ENCODE results near the gene SH3TC1. TPM values are rescaled to one million over a fixed set of nuclear protein-coding genes. Genes with fewer than 3 reads are reported as not detected.

SH3TC1 gene
- total RNA-seq, 4 donors from 2014 or later: 13.7 to 18.7 (median 15.2) TPM

GRCh38 chr4:8162625-8163024 lies 36.5 kb upstream of the SH3TC1 start:
- no peaks in the 10 kb centered on the region for H3K36me3 ChIP-seq
- TF ChIP-seq POLR2A (IDR thresholded peaks at IDR 0.05; ENCODE audit: low read depth) (no peak), POLR2AphosphoS5 (IDR thresholded peaks at IDR 0.05) (no peak), EP300 (IDR thresholded peaks at IDR 0.05) (no peak), CTCF (IDR thresholded peaks at IDR 0.05) (no peak)
- no peak overlapping the region for H3K4me3 ChIP-seq
- peaks cover 18 to 27% (median 22%) of the 10 kb centered on the region in 4 donors for H3K4me1 ChIP-seq
- WGBS: 95% methylated on average over 8 of the region's 8 CpGs
- peaks cover 0 to 6% (median 2%) of the 10 kb centered on the region in 4 donors for H3K27me3 ChIP-seq
- DNase-seq (ENCODE audit: extremely low spot score): no peak
- H3K9me3 ChIP-seq: no peaks in the 10 kb centered on the region
- no peak overlapping the region for H3K27ac ChIP-seq (replicated peaks in 1 of 4)
- intact Hi-C loops (cut with DNase I): no loop called here

DNA sequence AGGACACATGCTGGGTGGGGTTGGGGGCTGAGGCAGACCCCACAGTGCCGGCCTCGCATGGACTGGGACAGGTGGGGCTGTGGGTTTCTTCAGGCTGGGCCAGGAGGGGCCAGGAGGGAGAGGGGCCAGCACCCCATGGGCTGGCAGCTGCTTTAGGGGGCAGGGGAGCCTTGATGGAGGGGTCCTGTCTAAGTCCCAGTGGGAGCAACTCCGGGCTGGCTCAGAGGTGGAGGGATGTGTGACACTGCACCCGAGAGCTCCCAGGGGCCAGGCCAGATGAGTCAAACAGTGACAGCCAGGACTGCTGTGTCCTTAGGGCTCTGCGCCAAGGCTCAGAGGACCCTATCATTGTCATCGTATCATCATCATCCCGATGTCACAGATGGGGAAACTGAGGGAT lies 36.1 kb upstream of the SH3TC1 start:
- Histone ChIP-seq H3K4me1 (peaks cover 14 to 23% (median 18%) of the 10 kb centered on the region in 4 donors), H3K27me3 (peaks cover 0 to 2% (median under 1%) of the 10 kb centered on the region in 4 donors), H3K4me3 (no peak overlapping the region), H3K9me3 (peaks cover 0 to 2% (median under 1%) of the 10 kb centered on the region in 4 donors), H3K36me3 (no peaks in the 10 kb centered on the region), H3K27ac (replicated peaks in 1 of 4) (no peak overlapping the region)
- WGBS: 93% methylated on average over 7 of the region's 7 CpGs
- no peak for DNase-seq (ENCODE audit: extremely low spot score)
- intact Hi-C loops (cut with DNase I): no loop called here
- TF ChIP-seq CTCF (IDR thresholded peaks at IDR 0.05): no peak
- TF ChIP-seq POLR2A (IDR thresholded peaks at IDR 0.05; ENCODE audit: low read depth): no peak
- TF ChIP-seq EP300 (IDR thresholded peaks at IDR 0.05): no peak
- no peak for TF ChIP-seq POLR2AphosphoS5 (IDR thresholded peaks at IDR 0.05)

DNA sequence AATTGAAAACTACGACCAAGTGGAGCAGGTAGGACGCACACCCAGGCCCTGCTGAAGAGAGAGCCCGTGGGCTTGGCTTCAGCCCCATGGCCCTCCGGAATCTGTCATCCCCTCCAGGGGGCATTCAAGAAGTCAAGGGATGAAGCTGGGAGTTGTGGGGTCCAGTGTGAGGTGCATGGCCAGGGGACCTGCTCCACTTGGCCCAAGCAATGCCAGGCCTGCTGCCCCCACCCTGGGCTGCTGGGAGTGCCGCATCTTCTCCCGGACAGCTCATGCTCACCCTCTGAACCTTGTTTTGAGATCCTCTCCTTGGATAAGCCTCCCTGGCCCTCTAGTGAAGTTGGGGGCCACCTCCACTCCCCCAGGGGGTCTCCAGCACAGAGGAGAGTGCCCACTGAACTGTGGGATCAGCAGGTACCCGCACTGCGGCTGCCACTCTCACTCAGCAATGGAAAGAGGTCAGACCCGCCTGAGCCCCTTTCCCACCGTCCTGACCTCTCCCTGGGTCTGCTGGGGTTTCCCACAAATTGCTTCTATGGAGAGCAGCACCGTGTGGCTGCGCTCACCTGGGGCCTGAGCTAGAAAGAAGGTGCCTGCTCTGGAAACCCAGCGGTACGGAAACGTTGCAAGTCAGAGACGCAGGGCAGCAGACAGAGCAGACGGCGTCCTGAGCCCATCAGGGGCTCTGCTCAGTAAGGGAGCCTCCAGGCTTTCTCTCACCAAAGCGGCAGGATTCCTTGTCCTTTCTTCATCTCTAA lies 35.5 kb upstream of the SH3TC1 start:
- peaks cover 12 to 18% (median 14%) of the 10 kb centered on the region in 4 donors for H3K4me1 ChIP-seq
- H3K9me3 ChIP-seq: peaks cover 0 to 8% (median 7%) of the 10 kb centered on the region in 4 donors
- no peak overlapping the region for H3K4me3 ChIP-seq
- no peak overlapping the region for H3K27ac ChIP-seq (replicated peaks in 1 of 4)
- intact Hi-C loops (cut with DNase I): no loop called here
- H3K36me3 ChIP-seq: no peaks in the 10 kb centered on the region
- no peak for DNase-seq (ENCODE audit: extremely low spot score)
- TF ChIP-seq POLR2AphosphoS5 (IDR thresholded peaks at IDR 0.05) (no peak), POLR2A (IDR thresholded peaks at IDR 0.05; ENCODE audit: low read depth) (peak; percentile 35)
- WGBS: 87% methylated on average over 19 of the region's 19 CpGs
- H3K27me3 ChIP-seq: no peaks in the 10 kb centered on the region

- intact Hi-C loops (cut with DNase I): no loop called here
- no peaks in the 10 kb centered on the region for H3K36me3 ChIP-seq
- no peak for DNase-seq (ENCODE audit: extremely low spot score)
- peaks cover 12 to 16% (median 13%) of the 10 kb centered on the region in 4 donors for H3K4me1 ChIP-seq
- no peak overlapping the region for H3K27ac ChIP-seq (replicated peaks in 1 of 4)
- TF ChIP-seq EP300 (IDR thresholded peaks at IDR 0.05) (no peak), CTCF (IDR thresholded peaks at IDR 0.05) (no peak), POLR2AphosphoS5 (IDR thresholded peaks at IDR 0.05) (no peak), POLR2A (IDR thresholded peaks at IDR 0.05; ENCODE audit: low read depth) (no peak)
- WGBS: 82% methylated on average over 9 of the region's 9 CpGs
- H3K4me3 ChIP-seq: no peak overlapping the region
- peaks cover 0 to 12% (median 9%) of the 10 kb centered on the region in 4 donors for H3K9me3 ChIP-seq
- no peaks in the 10 kb centered on the region for H3K27me3 ChIP-seq
Measured at GRCh38 chr4:8164194-8164565, 34.9 kb upstream of the SH3TC1 start.

GRCh38 chr4:8164687-8165086 lies 34.4 kb upstream of the SH3TC1 start:
- intact Hi-C loops (cut with DNase I): no loop called here
- no peak for TF ChIP-seq CTCF (IDR thresholded peaks at IDR 0.05)
- no peak for TF ChIP-seq POLR2A (IDR thresholded peaks at IDR 0.05; ENCODE audit: low read depth)
- TF ChIP-seq EP300 (IDR thresholded peaks at IDR 0.05): no peak
- no peak for TF ChIP-seq POLR2AphosphoS5 (IDR thresholded peaks at IDR 0.05)
- Histone ChIP-seq H3K36me3 (no peaks in the 10 kb centered on the region), H3K4me1 (peaks cover 7 to 11% (median 8%) of the 10 kb centered on the region in 4 donors), H3K9me3 (peaks cover 0 to 12% (median 9%) of the 10 kb centered on the region in 4 donors), H3K4me3 (no peak overlapping the region), H3K27me3 (no peaks in the 10 kb centered on the region), H3K27ac (replicated peaks in 1 of 4) (no peak overlapping the region)
- WGBS: 84% methylated on average over 10 of the region's 10 CpGs
- no peak for DNase-seq (ENCODE audit: extremely low spot score)

Measured in esophagus muscularis mucosa (tissue), 4 donors.